ENCODE results near the gene FATE1.

Gene FATE1

DNA sequence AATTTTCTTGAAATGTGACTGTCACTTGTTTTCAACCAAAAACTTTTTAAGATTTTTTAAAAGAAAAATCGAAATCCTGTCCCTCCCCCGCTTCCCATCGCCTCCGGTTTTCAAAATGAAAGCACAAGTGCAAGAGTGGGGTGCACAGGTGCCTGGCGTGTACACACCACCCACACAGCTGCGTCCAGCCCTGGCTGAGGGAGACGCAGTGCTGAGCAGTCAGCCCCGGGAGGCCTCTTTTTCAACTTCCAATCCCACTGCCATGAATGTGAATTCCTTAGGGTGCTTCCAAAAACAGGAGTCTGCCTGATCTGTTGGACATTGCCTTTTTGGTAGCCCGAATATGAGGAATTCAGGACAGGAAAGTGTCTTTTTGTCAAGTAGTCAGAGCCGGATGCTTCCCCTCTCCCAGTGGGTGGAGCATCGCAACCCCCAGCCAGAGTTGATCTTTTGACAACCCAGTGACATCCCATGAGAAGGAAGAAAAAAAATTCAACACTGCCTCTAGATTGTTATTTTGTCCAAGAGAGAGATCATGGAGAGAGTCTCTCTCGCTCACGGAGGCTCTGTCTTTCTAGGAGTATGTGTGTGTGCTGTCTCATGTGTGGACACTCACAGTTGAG is 11.7 kb upstream of the FATE1 start:
- no peak for DNase-seq (ENCODE audit: low read depth)

GRCh38 chrX:151708821-151709220 is 7.0 kb upstream of the FATE1 start:
- DNase-seq (ENCODE audit: low read depth): no peak

DNA sequence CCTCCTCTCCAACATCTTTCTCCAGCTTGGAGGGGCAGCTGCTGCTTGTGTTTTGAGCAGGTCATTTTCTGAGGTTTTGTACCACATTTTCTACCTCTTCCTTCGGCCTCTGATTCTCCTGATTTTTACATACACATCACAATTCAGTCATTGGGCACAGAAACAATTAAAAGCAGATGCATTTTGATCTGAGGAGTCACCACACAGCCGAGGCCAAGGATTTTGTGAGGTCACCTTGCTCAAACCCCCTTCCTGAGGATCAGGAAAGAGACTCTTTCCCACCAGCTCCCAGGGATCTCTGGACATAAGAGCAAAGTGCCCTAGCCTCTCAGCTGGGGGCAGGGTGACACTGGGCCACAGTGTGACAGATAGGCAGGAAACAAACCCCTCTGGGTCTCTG is 5.4 kb upstream of the FATE1 start:
- DNase-seq (ENCODE audit: low read depth): no peak

GRCh38 chrX:151711154-151711553 is 4.7 kb upstream of the FATE1 start:
- no peak for DNase-seq (ENCODE audit: low read depth)

- no peak for DNase-seq (ENCODE audit: low read depth)
Measured at GRCh38 chrX:151711787-151712186, 4.0 kb upstream of the FATE1 start.

DNA sequence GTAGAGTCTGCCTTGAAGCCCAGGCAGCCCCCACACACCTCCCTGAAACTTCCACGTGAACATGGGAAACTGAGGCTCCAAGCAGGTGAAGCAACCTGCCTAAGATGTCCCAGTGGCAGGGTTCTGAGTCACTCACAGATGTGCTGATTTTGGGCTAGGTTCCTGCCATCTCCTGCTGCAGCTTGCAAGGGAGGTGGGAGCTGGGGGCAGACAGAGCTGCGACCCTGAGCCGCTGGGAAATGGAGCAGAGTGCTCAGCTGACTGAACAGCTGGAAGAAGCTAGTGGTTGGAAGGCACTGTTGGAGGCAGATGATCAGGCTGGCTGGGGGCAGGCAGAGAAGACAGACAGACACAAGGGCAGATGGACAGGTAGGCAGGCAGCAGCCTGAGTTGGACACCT is 3.6 kb upstream of the FATE1 start:
- no peak for DNase-seq (ENCODE audit: low read depth)

DNA sequence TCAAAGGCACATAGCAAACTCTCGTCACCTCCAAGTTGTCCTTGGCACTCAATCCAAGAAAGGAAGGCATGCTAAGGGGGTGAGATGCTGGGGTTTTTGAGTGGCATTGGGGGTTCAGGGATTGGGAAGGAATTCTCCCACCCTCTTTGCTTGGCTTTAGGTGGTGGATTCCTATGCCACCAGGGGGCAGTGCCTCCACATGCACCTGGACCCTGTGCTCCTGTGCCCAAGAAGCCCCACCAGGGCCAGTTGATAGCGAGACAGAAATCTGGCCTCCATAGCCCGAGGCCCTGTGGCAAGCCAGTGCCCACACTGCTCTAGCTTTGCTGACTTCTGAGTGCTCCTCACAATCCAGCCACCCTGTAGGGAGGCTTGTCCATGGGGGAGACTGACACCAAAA is 2.0 kb upstream of the FATE1 start:
- DNase-seq (ENCODE audit: low read depth): no peak

DNA sequence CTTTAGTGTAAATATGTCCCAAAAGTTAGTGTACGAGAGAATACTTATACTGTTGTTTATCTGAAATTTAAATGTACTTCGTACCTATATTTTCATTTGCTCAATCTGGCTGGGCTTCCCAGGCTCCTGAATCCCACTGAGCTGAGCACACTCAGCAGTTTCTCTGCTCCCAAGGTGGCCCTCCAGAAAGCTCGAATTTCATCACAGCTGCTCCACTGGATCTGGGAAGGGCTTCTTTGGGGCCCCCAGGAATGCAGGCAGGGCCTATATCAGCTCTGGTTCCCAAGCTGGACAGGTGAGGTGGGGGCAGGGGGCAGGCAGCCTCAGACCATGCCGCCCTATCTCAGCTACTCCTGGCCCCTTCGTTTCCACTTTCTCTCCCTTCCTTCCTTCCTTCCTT is 1.5 kb upstream of the FATE1 start:
- DNase-seq (ENCODE audit: low read depth): no peak

DNA sequence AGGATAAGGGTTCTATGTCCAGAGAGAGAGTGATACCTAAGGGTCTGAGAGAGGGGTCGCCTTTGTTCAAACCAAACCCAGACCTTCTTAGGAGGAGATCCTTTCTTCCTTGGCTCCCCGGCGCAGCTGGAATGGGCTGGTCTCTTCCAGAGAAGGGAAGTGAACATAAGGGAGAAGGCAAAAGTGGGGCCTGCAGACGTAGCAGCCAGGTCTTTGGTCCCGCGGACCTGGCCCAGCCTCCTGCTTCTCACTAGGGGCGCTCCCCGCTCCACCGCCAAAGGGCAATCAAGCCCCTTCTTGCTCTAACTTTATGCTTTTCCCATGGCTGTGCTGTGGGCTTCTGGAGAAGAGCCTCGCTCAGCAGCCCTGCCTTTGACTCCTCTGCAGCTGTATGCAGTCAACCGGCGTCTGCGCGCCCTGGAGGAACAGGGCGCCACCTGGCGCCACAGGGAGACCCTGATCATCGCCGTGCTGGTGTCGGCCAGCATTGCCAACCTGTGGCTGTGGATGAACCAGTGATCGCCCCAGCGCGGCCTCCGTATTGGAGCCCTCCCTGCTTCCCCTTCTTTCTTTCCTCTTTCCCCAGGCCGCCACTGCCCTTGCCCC is 6.5 kb downstream of the FATE1 start:
- DNase-seq (ENCODE audit: low read depth): no peak

DNA sequence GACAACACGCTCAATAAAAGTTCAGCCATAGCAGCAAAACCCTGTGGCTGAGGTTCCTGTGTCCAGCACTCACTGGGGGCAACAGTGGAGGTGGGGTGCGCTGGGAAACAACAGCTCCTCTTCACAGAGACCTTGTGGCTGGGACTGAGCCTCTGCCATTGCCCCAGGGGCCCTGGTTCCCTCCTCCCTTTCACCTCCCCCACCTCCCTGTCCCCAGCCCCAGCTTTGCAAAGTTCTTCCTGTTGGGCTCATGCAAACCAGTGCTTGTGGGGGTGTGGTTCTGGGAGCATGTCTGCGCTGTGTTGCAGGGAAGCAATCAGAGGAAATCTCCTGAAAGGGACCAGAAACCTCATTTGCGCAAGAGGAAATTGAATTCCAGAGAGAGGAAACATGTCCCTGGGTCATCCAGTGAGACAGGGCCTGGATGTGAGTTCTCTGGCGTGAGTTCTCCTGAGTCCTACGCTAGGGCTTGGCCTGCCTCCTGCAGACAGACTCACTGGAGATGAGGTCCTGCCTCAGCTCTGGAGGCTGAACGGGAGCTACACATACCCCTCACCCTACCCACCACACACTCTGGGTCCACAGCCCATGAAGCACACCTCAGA is 7.4 kb downstream of the FATE1 start:
- DNase-seq (ENCODE audit: low read depth): no peak

DNA sequence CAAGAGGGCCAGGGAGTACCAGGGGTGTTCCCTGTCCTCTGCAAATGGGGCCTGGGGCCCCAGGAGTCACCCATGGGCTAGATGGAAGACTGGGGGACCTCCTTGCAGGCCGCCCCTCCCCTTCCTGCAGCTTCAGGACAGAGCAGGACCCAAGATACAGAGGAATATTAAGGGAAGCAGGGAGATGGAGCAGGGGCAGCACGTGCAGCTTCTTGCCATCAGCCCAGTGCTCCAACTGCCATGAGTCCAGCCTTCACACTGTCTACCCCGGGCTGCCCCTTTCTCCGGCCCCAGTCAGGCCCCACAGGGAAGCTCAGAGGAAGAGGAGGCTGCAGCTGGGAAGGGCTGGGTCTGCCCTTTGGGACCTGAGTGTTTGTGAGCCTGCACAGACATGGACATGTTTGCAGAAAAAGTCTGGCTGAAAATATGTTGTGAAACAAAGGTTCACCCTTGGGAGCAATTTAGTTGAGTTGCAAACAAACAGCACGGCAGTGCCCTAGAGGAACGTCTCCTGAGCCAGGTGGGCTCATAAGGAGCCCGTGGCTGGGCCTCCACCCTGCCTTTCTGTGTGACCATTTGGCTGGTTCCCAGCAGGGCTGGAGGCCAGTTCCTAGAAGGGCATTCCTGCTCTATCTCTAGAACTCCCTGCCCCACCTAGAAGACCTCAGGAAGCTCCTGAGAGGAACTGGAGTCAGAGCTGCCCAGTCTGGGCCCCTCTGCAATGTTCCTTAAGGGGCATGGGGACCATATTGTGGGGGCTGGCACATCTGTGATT is 8.9 kb downstream of the FATE1 start:
- DNase-seq (ENCODE audit: low read depth): no peak

GRCh38 chrX:151725338-151725614 is 9.4 kb downstream of the FATE1 start:
- DNase-seq (ENCODE audit: low read depth): no peak

DNA sequence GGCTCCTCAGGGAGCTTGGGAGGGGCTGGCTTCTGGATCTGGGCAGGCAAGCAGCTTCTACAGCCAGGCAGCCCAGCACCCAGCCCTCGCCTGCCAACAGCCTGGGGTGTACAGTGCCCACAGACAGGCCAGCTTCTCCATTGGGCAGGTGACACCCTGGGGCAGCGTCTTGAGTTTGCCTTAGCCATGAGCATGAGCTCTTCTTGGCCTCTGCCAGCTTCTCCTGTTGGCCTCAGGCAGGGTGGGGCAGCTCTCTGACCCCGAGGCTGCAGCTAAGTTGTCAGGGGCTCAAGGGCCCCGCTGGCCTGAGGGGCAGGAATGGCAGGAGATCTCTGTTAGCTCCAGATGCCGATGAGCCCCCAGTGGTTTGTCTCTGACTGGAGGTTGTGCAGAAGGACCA is 10.9 kb downstream of the FATE1 start:
- no peak for DNase-seq (ENCODE audit: low read depth)

DNA sequence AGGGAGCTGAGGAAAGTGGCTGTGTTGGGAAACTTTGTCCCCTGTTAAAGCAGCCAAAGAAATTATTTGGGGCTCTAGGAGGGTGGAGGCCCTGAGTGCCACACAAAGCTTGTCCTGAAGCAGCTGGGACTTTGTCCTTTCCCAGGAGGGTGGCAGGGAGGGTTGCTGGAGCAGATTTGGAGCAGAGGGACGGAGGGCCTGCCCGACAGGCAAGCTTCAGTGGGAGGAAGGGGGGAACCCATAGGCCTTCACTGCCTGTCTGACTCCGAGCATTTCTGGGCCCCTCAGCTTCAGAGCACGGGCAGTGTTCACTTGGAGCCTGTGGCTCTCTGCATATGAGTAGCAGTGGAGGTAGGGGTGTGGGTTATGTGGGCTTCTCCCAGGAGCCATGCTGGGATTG is 11.5 kb downstream of the FATE1 start:
- no peak for DNase-seq (ENCODE audit: low read depth)

DNA sequence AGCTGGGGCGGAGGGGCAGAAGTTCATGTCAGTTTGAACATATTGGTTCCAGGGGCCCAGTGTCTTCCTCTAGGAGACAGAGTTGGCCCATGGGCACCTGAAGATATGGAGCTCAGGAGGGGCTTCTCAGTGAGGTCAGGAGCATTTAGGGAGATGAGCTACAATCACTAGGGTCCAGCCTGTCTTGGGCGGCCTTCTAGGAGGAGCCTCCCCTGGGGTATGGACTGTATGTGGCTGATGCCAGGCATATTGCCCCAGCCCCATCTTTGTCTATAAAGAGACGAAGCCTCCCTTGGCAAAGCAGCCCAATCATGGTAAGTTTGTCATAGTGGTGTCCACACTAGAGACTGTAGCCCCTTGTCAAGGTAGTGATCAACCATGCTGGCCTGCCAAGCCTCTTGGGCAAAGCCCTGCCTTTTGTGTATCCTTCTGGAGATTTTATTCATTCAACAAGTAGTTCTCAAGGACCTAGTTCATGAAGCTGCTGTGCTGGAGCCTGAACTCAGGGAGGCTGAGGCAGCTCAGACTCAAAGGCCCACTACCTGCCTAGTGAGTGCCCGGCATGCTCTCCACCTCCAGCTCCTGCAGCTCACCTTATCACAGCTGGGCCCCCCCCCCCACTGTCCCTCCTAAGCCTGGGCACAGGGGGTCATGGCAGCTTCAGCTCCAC is 13.4 kb downstream of the FATE1 start:
- no peak for DNase-seq (ENCODE audit: low read depth)

GRCh38 chrX:151734446-151734845 is 18.6 kb downstream of the FATE1 start, which contains the start of gene CNGA2:
Gene CNGA2, plus strand, starts transcription at chrX:151734746. Its CDS starts 3,738 bp downstream, at chrX:151738484.
- no peak for DNase-seq (ENCODE audit: low read depth)

- DNase-seq (ENCODE audit: low read depth): no peak
Measured at GRCh38 chrX:151735219-151735618, 19.4 kb downstream of the FATE1 start.

- no peak for DNase-seq (ENCODE audit: low read depth)
Measured at GRCh38 chrX:151736685-151737084, 20.9 kb downstream of the FATE1 start.

DNA sequence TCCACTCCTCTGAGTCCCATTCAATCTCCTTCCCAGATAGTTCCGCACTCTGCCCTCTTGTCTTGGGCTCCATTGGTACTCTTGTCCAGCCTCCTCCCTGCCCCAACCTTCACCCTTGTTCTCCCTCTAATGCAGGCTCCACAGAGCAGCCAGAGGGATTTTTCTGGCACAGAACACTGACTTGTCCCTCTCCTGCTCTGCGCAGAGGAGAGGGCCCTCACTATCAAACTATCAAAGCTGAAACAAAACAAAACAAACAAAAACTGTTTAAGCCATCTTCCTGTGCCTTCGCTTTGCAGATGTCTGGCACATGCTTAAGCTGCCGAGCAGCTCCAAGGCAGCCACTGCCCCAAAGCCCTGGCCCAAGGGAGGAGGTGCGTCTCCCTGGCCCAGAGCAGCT is 21.7 kb downstream of the FATE1 start:
- no peak for DNase-seq (ENCODE audit: low read depth)

DNA sequence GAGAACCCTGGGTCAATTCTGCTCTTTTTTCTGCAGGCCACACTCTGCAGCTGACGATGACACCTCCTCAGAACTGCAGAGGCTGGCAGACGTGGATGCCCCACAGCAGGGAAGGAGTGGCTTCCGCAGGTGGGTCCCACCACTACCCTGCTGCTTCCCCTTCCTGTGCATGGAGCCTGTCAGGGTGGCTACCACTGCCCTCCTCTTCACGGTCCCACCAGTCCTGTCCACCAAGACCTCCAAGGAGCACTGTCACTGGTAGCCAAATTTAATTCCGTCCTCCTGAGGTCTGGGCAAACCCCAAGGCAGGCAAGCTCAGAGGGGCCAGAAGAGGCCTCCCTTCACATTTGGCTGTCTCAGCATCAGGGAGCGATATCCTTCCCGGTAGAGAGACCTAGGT is 22.9 kb downstream of the FATE1 start:
- DNase-seq (ENCODE audit: low read depth): no peak

- DNase-seq (ENCODE audit: low read depth): no peak
Measured at GRCh38 chrX:151741606-151742005, 25.8 kb downstream of the FATE1 start.

GRCh38 chrX:151742311-151742710 is 26.5 kb downstream of the FATE1 start:
- DNase-seq (ENCODE audit: low read depth): no peak

All from fibroblast of gingiva (primary cell).